ENCODE measurements around the gene CD40. TPM values are rescaled to one million over a fixed set of nuclear protein-coding genes. Genes with fewer than 3 reads are reported as not detected.

CD40 gene
- total RNA-seq (2021), result 7.3 and 13.6 TPM in 2 replicates
- Bru-seq, nascent RNA, result percentile 47 among the genes with signal in this experiment
- BruChase-seq, experiment 1, labeled RNA remaining after a 2-hour chase, result percentile 52 among the genes with signal in this experiment
- BruChase-seq, experiment 2, labeled RNA remaining after a 6-hour chase, result percentile 58 among the genes with signal in this experiment
- long read RNA-seq, transcript CD40-202 (9 exons, 1,729 nt), result major isoform, 20 of 35 reads
- long read RNA-seq, transcript CD40-201 (8 exons, 1,623 nt), result minor isoform, 5 of 35 reads
- long read RNA-seq, partial matches to known transcripts, result 0 of 35 reads
- long read RNA-seq, other reads (novel, unspliced or antisense), result 10 of 35 reads

DNA sequence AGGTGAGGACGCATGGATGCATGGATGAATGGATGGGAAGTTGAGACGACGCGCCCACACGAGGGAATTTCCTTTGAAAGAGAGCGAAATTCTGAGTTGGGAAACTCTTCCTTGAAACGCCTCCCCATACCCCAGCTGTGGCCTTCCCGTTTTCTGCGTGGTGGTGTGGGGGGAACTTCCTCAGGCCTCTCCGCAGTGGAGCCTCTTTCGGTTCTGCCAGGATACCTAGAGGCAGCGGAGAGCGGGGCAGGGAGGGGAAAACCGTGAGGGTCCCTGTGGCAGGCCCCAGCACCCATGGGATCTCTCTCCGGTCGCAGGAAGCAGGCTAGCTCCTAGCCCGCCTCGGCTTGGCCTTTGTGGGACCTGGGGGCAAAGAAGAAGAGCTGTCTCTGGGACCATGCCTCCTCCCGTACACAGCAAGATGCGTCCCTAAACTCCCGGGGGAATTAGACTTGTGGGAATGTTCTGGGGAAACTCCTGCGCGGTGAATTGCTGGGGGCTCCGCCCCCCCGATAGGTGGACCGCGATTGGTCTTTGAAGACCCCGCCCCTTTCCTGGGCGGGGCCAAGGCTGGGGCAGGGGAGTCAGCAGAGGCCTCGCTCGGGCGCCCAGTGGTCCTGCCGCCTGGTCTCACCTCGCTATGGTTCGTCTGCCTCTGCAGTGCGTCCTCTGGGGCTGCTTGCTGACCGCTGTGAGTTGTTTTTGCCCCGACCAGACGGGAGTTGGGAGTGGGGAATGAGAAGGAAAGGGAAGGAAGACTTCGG, at the start of gene CD40:
TSS of gene CD40 (plus strand) at position 611 of the 764 bp plus-strand sequence. CDS start at position 641, 30 bp downstream.
- Histone ChIP-seq H3K9me2 (ENCODE audit: insufficient read depth) (no peaks in the 10 kb centered on the region), H3K36me3 (ENCODE audit: low read depth) (no peaks in the 10 kb centered on the region), H3K27ac (no peak within 1 kb of the TSS), H3K9me3 (ENCODE audit: insufficient read depth, low read depth) (no peaks in the 10 kb centered on the region), H3K4me1 (replicated peaks; ENCODE audit: insufficient read depth) (no peaks in the 10 kb centered on the region), H4K20me1 (ENCODE audit: insufficient read depth) (no peaks in the 10 kb centered on the region), H3F3A (ENCODE audit: insufficient read depth, low read depth) (no peaks in the 10 kb centered on the region), H3K79me2 (ENCODE audit: low read depth) (no peaks in the 10 kb centered on the region), H3K27me3 (ENCODE audit: insufficient read depth, low read depth) (peaks cover 27% of the 10 kb centered on the region), H2AFZ (no peak within 1 kb of the TSS), H3K4me2 (no peak within 1 kb of the TSS), H3K4me3 (no peak within 1 kb of the TSS)
- intact Hi-C loops (cut with micrococcal nuclease; ENCODE audit: unreplicated experiment), result no loop called here
- DNase-seq, result peak in 1 of 2 experiments; percentile 78
- BruUV-seq (replicated peaks), result no TSS peak
- POLR2A ChIA-PET (ENCODE audit: unreplicated experiment), result no interaction called here
- CTCF ChIA-PET, result no interaction called here
- TF ChIP-seq EZH2 (IDR thresholded peaks at IDR 0.05; ENCODE audit: low read depth), result no peak
- TF ChIP-seq, protein P1, sequence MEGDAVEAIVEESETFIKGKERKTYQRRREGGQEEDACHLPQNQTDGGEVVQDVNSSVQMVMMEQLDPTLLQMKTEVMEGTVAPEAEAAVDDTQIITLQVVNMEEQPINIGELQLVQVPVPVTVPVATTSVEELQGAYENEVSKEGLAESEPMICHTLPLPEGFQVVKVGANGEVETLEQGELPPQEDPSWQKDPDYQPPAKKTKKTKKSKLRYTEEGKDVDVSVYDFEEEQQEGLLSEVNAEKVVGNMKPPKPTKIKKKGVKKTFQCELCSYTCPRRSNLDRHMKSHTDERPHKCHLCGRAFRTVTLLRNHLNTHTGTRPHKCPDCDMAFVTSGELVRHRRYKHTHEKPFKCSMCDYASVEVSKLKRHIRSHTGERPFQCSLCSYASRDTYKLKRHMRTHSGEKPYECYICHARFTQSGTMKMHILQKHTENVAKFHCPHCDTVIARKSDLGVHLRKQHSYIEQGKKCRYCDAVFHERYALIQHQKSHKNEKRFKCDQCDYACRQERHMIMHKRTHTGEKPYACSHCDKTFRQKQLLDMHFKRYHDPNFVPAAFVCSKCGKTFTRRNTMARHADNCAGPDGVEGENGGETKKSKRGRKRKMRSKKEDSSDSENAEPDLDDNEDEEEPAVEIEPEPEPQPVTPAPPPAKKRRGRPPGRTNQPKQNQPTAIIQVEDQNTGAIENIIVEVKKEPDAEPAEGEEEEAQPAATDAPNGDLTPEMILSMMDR (conservative IDR thresholded peaks at IDR 0.05), result no peak

DNA sequence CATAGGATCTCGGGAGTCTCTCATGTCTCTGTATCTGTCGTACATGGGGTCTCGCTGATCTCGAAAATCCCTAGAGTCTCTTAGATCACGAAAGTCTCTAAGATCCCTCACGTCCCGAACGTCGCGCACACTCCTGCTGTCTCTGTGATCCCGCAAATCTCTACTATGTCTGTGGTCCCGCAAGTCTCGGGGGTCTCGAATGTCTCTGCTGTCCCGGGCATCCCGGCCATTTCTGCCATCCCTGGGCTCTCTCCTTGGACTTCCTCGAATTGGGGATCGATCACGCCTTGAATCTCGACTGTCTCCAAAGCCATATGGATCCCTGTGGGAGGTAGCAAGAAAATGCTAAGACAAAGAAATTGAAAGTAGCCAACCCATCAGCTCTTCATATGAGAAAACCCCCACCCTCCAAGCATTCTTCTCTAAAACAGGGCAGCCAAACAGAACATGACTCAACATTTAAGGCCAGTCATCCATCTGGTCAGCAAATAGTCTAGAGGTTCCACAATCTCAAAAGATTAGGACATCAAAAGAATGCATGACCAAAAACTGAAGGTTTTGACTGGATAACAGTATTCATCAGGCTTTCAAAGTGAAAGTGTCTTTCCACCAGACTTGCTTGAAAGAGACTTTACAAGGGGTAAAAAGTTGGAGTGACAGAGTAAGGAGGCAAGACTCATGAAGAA, 47.8 kb upstream of the CD40 start:
- H3K79me2 ChIP-seq (ENCODE audit: low read depth), result no peaks in the 10 kb centered on the region
- no peaks in the 10 kb centered on the region for H3K27me3 ChIP-seq (ENCODE audit: insufficient read depth, low read depth)
- H2AFZ ChIP-seq, result no peak overlapping the region
- H3K4me2 ChIP-seq, result no peak overlapping the region
- no peaks in the 10 kb centered on the region for H3K9me2 ChIP-seq (ENCODE audit: insufficient read depth)
- H3K36me3 ChIP-seq (ENCODE audit: low read depth), result peaks cover 33% of the 10 kb centered on the region
- peak in 1 of 2 experiments; percentile 17 for DNase-seq
- no peak overlapping the region for H3K4me3 ChIP-seq
- H3K4me1 ChIP-seq (replicated peaks; ENCODE audit: insufficient read depth), result no peaks in the 10 kb centered on the region
- BruUV-seq (replicated peaks), result no TSS peak
- no peaks in the 10 kb centered on the region for H3K9me3 ChIP-seq (ENCODE audit: insufficient read depth, low read depth)
- H3K27ac ChIP-seq, result no peak overlapping the region
- intact Hi-C loops (cut with micrococcal nuclease; ENCODE audit: unreplicated experiment), result no loop called here
- no peaks in the 10 kb centered on the region; the same call in 1 of the 2 replicates for H3F3A ChIP-seq (ENCODE audit: insufficient read depth, low read depth)
- TF ChIP-seq, protein P1 (conservative IDR thresholded peaks at IDR 0.05), result no peak
- TF ChIP-seq EZH2 (IDR thresholded peaks at IDR 0.05; ENCODE audit: low read depth), result no peak
- peaks cover 15% of the 10 kb centered on the region for H4K20me1 ChIP-seq (ENCODE audit: insufficient read depth)
- POLR2A ChIA-PET (ENCODE audit: unreplicated experiment), result no interaction called here
- CTCF ChIA-PET, result no interaction called here

DNA sequence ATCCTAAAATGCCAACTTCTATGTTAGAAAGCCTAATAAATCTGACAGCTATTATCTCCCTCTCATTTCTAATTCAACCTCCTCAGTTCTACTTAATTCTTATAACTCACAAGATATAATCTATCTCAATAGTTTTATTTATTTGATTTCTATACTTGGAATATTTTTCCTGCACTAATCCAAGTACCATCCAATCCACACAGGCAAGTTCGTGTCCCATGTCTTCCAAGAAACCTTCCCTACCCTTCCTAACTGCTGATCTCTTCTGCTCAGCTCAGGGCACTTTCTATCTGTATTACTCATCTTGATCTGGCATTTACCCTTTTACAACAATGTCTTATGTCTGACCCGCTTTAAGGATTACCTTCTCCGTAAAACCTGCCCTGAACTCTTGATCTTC, 46.5 kb upstream of the CD40 start:
- TF ChIP-seq EZH2 (IDR thresholded peaks at IDR 0.05; ENCODE audit: low read depth), result no peak
- TF ChIP-seq, protein P1 (conservative IDR thresholded peaks at IDR 0.05), result no peak
- H3K4me1 ChIP-seq (replicated peaks; ENCODE audit: insufficient read depth), result no peaks in the 10 kb centered on the region
- H2AFZ ChIP-seq, result no peak overlapping the region
- no peaks in the 10 kb centered on the region for H3K79me2 ChIP-seq (ENCODE audit: low read depth)
- no peaks in the 10 kb centered on the region for H3K27me3 ChIP-seq (ENCODE audit: insufficient read depth, low read depth)
- no peak overlapping the region for H3K4me2 ChIP-seq
- CTCF ChIA-PET, result no interaction called here
- no peaks in the 10 kb centered on the region for H3K9me3 ChIP-seq (ENCODE audit: insufficient read depth, low read depth)
- H4K20me1 ChIP-seq (ENCODE audit: insufficient read depth), result peaks cover 22% of the 10 kb centered on the region
- H3K27ac ChIP-seq, result no peak overlapping the region
- no peaks in the 10 kb centered on the region; the same call in 1 of the 2 replicates for H3F3A ChIP-seq (ENCODE audit: insufficient read depth, low read depth)
- no peak overlapping the region for H3K4me3 ChIP-seq
- H3K36me3 ChIP-seq (ENCODE audit: low read depth), result peaks cover 23% of the 10 kb centered on the region
- no peak for DNase-seq
- intact Hi-C loops (cut with micrococcal nuclease; ENCODE audit: unreplicated experiment), result no loop called here
- POLR2A ChIA-PET (ENCODE audit: unreplicated experiment), result no interaction called here
- no peaks in the 10 kb centered on the region for H3K9me2 ChIP-seq (ENCODE audit: insufficient read depth)
- no TSS peak for BruUV-seq (replicated peaks)

Measured in PC-9 (cell line).